Adrenal gland (tissue), 12 donors: ENCODE data around the gene HOXA10. TPM values are rescaled to one million over a fixed set of nuclear protein-coding genes. Genes with fewer than 3 reads are reported as not detected.

Experiments
- DNase-seq, 7 donors: peaks; one replicate each; pipeline ENCODE4 v3.0.0-alpha.2; 2019 to 2020
- H3K27ac ChIP-seq, 5 donors: fragments of 200-600 bp; sonication (generic) in 4 of 5; 1 replicate in 3 of 5; 2 replicates in 2 of 5; pipeline versions ENCODE4 v1.5.1 to v1.8.0; 2016 to 2020; ENCODE audit warnings: mild to moderate bottlenecking in 1 of 5
- H3K27me3 ChIP-seq: fragments of 200-600 bp; 2 replicates; pipeline ENCODE4 v1.8.0; 2021
- H3K36me3 ChIP-seq, 2 donors: fragments of 200-600 bp; replicated peaks in 1 of 2; 1 replicate in 1 of 2; 2 replicates in 1 of 2; pipeline versions ENCODE4 v1.5.1 to v1.8.0; 2018 to 2022
- H3K4me1 ChIP-seq, 2 donors: fragments of 200-600 bp; replicated peaks in 1 of 2; 1 replicate in 1 of 2; 2 replicates in 1 of 2; pipeline versions ENCODE4 v1.5.1 to v1.8.0; 2018 to 2021
- H3K4me3 ChIP-seq, 4 donors: fragments of 200-600 bp; sonication (generic) in 3 of 4; one replicate each; pipeline ENCODE4 v1.5.1; 2016 to 2018
- H3K9me3 ChIP-seq, 3 donors: fragments of 200-600 bp; sonication (generic) in 1 of 3; replicated peaks in 1 of 3; 1 replicate in 2 of 3; 2 replicates in 1 of 3; pipeline versions ENCODE4 v1.5.1 to v1.8.0; 2016 to 2021
- POLR2A ChIP-seq, 2 donors: fragments of 450-650 bp; IDR thresholded peaks; one replicate each; pipeline ENCODE4 v1.6.1; 2017; ENCODE audit warnings: antibody characterized with exemption in 2 of 2, mild to moderate bottlenecking in 2 of 2, moderate library complexity in 1 of 2
- WGBS, 4 donors: extraction: QIAGEN DNeasy Blood & Tissue Kit in 2 of 4; methylation state at CpG; one replicate each; pipeline versions ENCODE4 v1.1.5 to v1.1.7; 2013 to 2017; 5-methylcytosine and 5-hydroxymethylcytosine counted together
- intact Hi-C, 2 donors: fragments of 100-400 bp; cut with DNase I; formaldehyde crosslinking; loops; one replicate each; pipeline versions ENCODE4 v1.14.1 to v1.15.0; 2022 to 2023
- polyA plus RNA-seq, 3 donors: library from polyadenylated mRNA; stranded (reverse); fragments of 200-250 nt in 2 of 3; fragments of 350-450 nt in 1 of 3; fragmentation: Illumina TruSeq in 1 of 3; extraction: RNeasy Lipid Tissue Mini Kit (QIAGEN cat#74804) in 1 of 3; gene quantifications; one replicate each; pipeline ENCODE4 v1.2.3, GENCODE V29; 2013 to 2014
- total RNA-seq, 9 donors: library from RNA; depleted of rRNA in 4 of 9; stranded (reverse); fragments of >200 nt in 4 of 9; fragments of 120-200 nt in 1 of 9; fragmentation: NEBNext Ultra II Directional in 1 of 9; extraction: Animal tissue kit (Norgen Biotek cat#: 25700) in 1 of 9; gene quantifications; one replicate each; pipeline versions ENCODE4 v1.1.0 to v1.2.4, GENCODE V29; 2013 to 2023
- TF ChIP-seq, protein P1 (sequence below), 6 experiments: fragments of 450-650 bp in 4 of 6; fragments of 200-600 bp in 2 of 6; sonication (generic) in 1 of 6; IDR thresholded peaks; 1 replicate in 5 of 6; 2 replicates in 1 of 6; pipeline versions ENCODE4 v1.5.1 to v1.8.0; 2016 to 2021; ENCODE audit warnings: antibody characterized with exemption in 6 of 6, mild to moderate bottlenecking in 2 of 6, moderate library complexity in 1 of 6
- donor health status: healthy with polysubstance abuse.
- donor health status: Bipolar disorder and iron deficiency.
- donor health status: DM: yes; HTN: yes; CAD: no.
- donor health status: DM: no; HTN: no; CAD: no.
- donor health status: DM: no; HTN: no; CAD: no.
- donor health status: DM: yes; HTN: yes; CAD: no.

Gene HOXA10
- total and polyA plus RNA-seq, 12 donors, result 0.11 to 14.7 (median 11.3) TPM

DNA sequence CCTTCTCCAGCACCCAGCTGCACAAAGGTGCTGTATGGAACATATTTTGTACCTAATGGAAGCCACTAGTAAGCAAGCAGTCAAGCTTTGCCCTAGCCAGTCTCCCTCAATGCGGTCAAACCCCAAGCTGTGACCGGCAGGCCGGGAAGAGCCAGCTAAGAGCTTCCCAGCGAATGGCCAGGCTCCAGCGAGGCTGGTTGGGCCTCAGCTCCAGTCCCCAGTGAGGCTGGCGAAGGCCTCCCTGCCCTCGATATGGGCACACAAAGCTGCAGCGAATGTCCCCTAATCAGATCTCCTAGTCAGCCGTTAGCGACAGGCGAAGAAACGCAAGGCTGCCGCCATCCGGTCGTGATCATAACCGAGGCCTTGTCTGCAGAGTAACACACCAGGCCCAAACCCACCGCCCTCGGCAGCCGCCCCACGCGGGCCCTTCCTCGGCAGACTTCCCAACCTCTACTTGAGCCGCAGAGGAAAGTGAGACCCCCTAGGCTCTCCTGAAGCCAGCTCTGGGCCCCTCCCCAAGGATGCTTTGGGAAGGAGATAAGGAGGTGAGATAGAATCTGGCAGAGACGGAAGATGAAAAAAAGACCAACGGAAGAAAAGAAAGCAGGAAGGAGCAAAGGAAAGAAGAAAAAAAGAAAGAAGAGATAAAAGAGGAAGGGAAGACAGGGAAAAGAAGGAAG, 5.7 kb downstream of the HOXA10 start:
- peaks cover 61% of the 10 kb centered on the region for H3K27me3 ChIP-seq
- intact Hi-C loops, result loop anchor here (10.0 kb wide), 3 partner anchors 794 to 1284 kb away; no protein-coding TSS in a partner anchor
- 68 to 74% (median 69%) methylated on average over 23 to 25 of the region's 25 CpGs for WGBS, 4 donors
- no peak overlapping the region for H3K27ac ChIP-seq
- TF ChIP-seq POLR2A (IDR thresholded peaks at IDR 0.05), result no peak
- TF ChIP-seq, protein P1, sequence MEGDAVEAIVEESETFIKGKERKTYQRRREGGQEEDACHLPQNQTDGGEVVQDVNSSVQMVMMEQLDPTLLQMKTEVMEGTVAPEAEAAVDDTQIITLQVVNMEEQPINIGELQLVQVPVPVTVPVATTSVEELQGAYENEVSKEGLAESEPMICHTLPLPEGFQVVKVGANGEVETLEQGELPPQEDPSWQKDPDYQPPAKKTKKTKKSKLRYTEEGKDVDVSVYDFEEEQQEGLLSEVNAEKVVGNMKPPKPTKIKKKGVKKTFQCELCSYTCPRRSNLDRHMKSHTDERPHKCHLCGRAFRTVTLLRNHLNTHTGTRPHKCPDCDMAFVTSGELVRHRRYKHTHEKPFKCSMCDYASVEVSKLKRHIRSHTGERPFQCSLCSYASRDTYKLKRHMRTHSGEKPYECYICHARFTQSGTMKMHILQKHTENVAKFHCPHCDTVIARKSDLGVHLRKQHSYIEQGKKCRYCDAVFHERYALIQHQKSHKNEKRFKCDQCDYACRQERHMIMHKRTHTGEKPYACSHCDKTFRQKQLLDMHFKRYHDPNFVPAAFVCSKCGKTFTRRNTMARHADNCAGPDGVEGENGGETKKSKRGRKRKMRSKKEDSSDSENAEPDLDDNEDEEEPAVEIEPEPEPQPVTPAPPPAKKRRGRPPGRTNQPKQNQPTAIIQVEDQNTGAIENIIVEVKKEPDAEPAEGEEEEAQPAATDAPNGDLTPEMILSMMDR (IDR thresholded peaks at IDR 0.05), result no peak
- H3K4me1 ChIP-seq, result peaks cover 8 to 18% of the 10 kb centered on the region in 2 donors
- DNase-seq, result peak in 1 of 7 donors; percentile 19
- H3K4me3 ChIP-seq, result no peak overlapping the region
- H3K9me3 ChIP-seq, result no peaks in the 10 kb centered on the region
- no peaks in the 10 kb centered on the region for H3K36me3 ChIP-seq

DNA sequence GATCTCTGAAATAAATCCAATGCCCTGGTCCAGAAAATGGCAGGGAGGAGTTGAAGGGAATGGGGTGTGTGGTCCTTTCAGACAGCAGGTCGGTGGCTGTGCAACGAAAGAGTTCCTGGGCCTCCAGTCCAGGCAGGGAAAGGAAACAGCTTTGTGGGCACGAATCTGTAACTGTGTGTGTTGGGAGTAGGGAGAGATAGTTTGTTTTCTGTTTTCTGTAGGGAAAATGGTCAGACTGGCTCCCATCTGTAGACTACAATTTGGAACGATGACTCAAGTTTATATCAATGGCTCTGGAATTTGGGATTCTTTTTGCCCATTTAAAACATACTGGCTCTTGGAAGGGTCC, 6.2 kb downstream of the HOXA10 start:
- intact Hi-C loops, result loop anchor here (10.0 kb wide), 3 partner anchors 793 to 1283 kb away; no protein-coding TSS in a partner anchor
- 62 to 78% (median 69%) methylated on average over 4 of the region's 4 CpGs for WGBS, 4 donors
- H3K36me3 ChIP-seq, result no peaks in the 10 kb centered on the region
- H3K27ac ChIP-seq, result no peak overlapping the region
- H3K4me1 ChIP-seq, result peaks cover 3 to 18% of the 10 kb centered on the region in 2 donors
- H3K9me3 ChIP-seq, result no peaks in the 10 kb centered on the region
- no peak for DNase-seq
- H3K4me3 ChIP-seq, result no peak overlapping the region
- H3K27me3 ChIP-seq, result peaks cover 57% of the 10 kb centered on the region
- TF ChIP-seq, protein P1 (IDR thresholded peaks at IDR 0.05), result no peak
- no peak for TF ChIP-seq POLR2A (IDR thresholded peaks at IDR 0.05)

DNA sequence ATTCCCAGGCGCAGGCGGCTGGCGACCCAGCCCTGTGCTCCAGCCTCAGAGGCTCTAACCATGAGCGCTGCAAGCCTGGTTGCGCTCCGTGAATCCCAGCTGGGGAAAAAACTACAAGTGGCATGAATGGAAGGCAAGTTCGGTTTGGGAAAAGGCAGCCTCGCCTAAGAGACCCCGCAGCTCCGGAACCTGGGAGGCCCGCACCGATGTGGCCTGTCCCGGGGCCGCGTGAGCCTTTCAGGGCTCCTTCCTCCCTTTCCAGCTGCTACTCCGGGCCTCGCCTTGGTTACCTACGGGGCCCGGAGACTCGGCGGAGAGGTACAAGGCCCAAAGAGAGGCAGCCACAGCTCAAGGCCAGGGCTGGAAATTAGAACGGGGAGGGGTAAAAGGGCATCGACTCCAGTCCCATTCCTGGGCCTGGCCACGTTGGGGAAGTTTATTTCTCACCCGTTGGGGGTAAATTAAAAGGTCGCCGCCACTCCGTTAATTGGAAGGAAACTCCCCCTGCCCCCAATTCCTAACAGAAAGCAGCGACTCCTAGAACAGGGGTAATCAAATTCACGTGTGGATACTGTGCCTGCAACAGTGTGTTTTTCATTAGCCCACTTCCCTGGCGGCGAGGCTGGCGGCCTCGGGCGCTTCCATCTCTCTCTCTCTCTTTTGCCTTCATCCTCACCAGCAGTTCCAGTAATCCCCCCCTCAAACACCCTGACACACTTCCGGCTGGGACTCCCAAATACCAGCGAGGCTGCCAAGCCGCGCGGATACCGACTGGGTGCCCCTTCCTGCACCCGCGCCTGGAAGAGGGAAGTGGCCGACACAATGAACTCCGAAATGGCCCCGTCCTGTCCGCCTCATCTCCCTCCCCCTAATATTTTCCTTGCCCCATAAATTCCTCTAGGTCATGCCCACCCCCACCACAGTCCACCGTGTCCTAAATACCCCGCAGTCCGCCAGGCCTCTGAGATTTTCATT, 7.3 kb downstream of the HOXA10 start:
- Histone ChIP-seq H3K27me3 (peaks cover 57% of the 10 kb centered on the region), H3K9me3 (no peaks in the 10 kb centered on the region), H3K4me3 (no peak overlapping the region), H3K27ac (no peak overlapping the region), H3K36me3 (no peaks in the 10 kb centered on the region), H3K4me1 (peaks cover 0 to 13% of the 10 kb centered on the region in 2 donors)
- TF ChIP-seq POLR2A (IDR thresholded peaks at IDR 0.05), result no peak
- TF ChIP-seq, protein P1 (IDR thresholded peaks at IDR 0.05), result no peak
- intact Hi-C loops, result loop anchor here (10.0 kb wide), 3 partner anchors 792 to 1282 kb away; no protein-coding TSS in a partner anchor
- DNase-seq, result peak in 1 of 7 donors; percentile 13
- 53 to 58% (median 55%) methylated on average over 33 to 50 of the region's 50 CpGs for WGBS, 4 donors

DNA sequence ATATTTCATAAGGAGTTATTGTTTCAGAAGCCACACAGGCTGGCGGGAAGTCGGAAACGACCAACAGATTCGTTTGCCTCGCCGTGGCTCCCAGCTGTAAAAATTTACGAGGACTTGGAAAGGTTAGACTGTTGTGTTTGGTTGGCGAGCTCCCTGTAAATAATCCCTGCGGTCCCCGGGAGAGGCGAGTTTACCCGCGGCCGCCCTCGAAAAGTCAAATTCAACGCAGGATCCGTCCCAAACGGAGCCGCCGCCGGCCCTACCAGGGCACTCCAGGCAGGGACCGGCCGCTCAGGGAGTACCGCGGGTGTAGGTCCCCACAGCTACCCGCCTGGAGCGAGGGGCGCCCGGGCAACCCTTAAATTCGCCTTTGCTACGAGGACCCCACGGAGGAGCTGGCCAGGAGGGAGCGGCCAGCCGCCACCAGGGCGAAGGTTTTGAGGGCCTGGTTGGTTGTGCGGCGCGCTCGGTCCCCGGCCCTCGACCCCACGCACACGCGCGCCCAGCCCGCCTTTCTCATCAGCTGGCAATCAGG, 8.1 kb downstream of the HOXA10 start:
- Histone ChIP-seq H3K9me3 (no peaks in the 10 kb centered on the region), H3K27ac (peak overlapping the region in 1 of 5 donors; percentile 74), H3K4me1 (peaks cover 0 to 17% of the 10 kb centered on the region in 2 donors), H3K4me3 (peak overlapping the region in 2 of 4 donors; percentile 43 to 60), H3K36me3 (no peaks in the 10 kb centered on the region), H3K27me3 (peaks cover 53% of the 10 kb centered on the region)
- 11 to 32% (median 19%) methylated on average over 15 to 46 of the region's 46 CpGs for WGBS, 4 donors
- DNase-seq, result peak in 1 of 7 donors; percentile 16
- TF ChIP-seq, protein P1 (IDR thresholded peaks at IDR 0.05), result no peak
- TF ChIP-seq POLR2A (IDR thresholded peaks at IDR 0.05), result no peak
- intact Hi-C loops, result loop anchor here (10.0 kb wide), 3 partner anchors 791 to 1281 kb away; no protein-coding TSS in a partner anchor
